Neutrophil (primary cell): Measurements from ENCODE around the gene KDELR1.

Experiments
- H3K27ac ChIP-seq: fragments of 200-600 bp; sonication (generic); 2 replicates; pipeline ENCODE4 v1.5.1; 2016; ENCODE audit warnings: mild to moderate bottlenecking, moderate library complexity
- H3K27me3 ChIP-seq: fragments of 200-600 bp; sonication (generic); 2 replicates; pipeline ENCODE4 v1.6.0; 2016; ENCODE audit warnings: mild to moderate bottlenecking
- H3K36me3 ChIP-seq: fragments of 200-600 bp; sonication (generic); 2 replicates; pipeline ENCODE4 v1.5.1; 2017
- H3K4me1 ChIP-seq, 2 experiments: fragments of 200-600 bp in 1 of 2; sonication (generic) in 1 of 2; 1 replicate in 1 of 2; 2 replicates in 1 of 2; pipeline versions ENCODE4 v1.5.1 to v1.6.1; 2013 to 2016; ENCODE audit warnings: low read depth in 1 of 2, low read length in 1 of 2, mild to moderate bottlenecking in 1 of 2, moderate library complexity in 1 of 2; ENCODE audit not compliant: control insufficient read depth in 1 of 2, insufficient read depth in 1 of 2
- H3K4me3 ChIP-seq, 2 experiments: fragments of 200-600 bp in 1 of 2; sonication (generic) in 1 of 2; 1 replicate in 1 of 2; 2 replicates in 1 of 2; pipeline ENCODE4 v1.5.1; 2013 to 2016; ENCODE audit warnings: low read depth in 1 of 2, low read length in 1 of 2, mild to moderate bottlenecking in 1 of 2, moderate library complexity in 1 of 2
- H3K9me3 ChIP-seq: fragments of 200-600 bp; sonication (generic); 2 replicates; pipeline ENCODE4 v1.5.1; 2016
- CTCF ChIP-seq: fragments of 200-600 bp; sonication (generic); IDR thresholded peaks from 2 replicates; pipeline ENCODE4 v1.5.1; 2016; ENCODE audit warnings: antibody characterized with exemption

Gene KDELR1

GRCh38 chr19:48415395-48415794 lies 24.0 kb upstream of the KDELR1 start:
- Histone ChIP-seq H3K4me3 (no peak overlapping the region), H3K27ac (no peak overlapping the region), H3K9me3 (no peaks in the 10 kb centered on the region), H3K36me3 (no peaks in the 10 kb centered on the region), H3K4me1 (peaks cover 5 to 15% of the 10 kb centered on the region in 2 experiments), H3K27me3 (peaks cover 54% of the 10 kb centered on the region)
- TF ChIP-seq CTCF = no peak

- Histone ChIP-seq H3K9me3 (no peaks in the 10 kb centered on the region), H3K4me1 (peaks cover 5 to 15% of the 10 kb centered on the region in 2 experiments), H3K36me3 (no peaks in the 10 kb centered on the region), H3K4me3 (no peak overlapping the region), H3K27ac (no peak overlapping the region), H3K27me3 (peaks cover 54% of the 10 kb centered on the region)
- no peak for TF ChIP-seq CTCF
Observed at GRCh38 chr19:48413879-48414587, 22.7 kb upstream of the KDELR1 start.

GRCh38 chr19:48405850-48406249 lies 14.5 kb upstream of the KDELR1 start:
- Histone ChIP-seq H3K4me3 (no peak overlapping the region), H3K9me3 (no peaks in the 10 kb centered on the region), H3K27me3 (peaks cover 7% of the 10 kb centered on the region), H3K4me1 (no peaks in the 10 kb centered on the region), H3K27ac (no peak overlapping the region), H3K36me3 (no peaks in the 10 kb centered on the region)
- no peak for TF ChIP-seq CTCF

GRCh38 chr19:48405010-48405659 lies 13.8 kb upstream of the KDELR1 start:
- Histone ChIP-seq H3K27ac (no peak overlapping the region), H3K4me1 (no peaks in the 10 kb centered on the region), H3K4me3 (no peak overlapping the region), H3K9me3 (no peaks in the 10 kb centered on the region), H3K36me3 (no peaks in the 10 kb centered on the region), H3K27me3 (peaks cover 7% of the 10 kb centered on the region)
- no peak for TF ChIP-seq CTCF

GRCh38 chr19:48403606-48404005 lies 12.3 kb upstream of the KDELR1 start:
- Histone ChIP-seq H3K27me3 (peaks cover 20% of the 10 kb centered on the region), H3K4me1 (peaks cover 0 to 2% of the 10 kb centered on the region in 2 experiments), H3K36me3 (no peaks in the 10 kb centered on the region), H3K4me3 (no peak overlapping the region), H3K27ac (no peak overlapping the region), H3K9me3 (no peaks in the 10 kb centered on the region)
- no peak for TF ChIP-seq CTCF
